ENCODE data around the gene ORM1.

The ORM1 gene

DNA sequence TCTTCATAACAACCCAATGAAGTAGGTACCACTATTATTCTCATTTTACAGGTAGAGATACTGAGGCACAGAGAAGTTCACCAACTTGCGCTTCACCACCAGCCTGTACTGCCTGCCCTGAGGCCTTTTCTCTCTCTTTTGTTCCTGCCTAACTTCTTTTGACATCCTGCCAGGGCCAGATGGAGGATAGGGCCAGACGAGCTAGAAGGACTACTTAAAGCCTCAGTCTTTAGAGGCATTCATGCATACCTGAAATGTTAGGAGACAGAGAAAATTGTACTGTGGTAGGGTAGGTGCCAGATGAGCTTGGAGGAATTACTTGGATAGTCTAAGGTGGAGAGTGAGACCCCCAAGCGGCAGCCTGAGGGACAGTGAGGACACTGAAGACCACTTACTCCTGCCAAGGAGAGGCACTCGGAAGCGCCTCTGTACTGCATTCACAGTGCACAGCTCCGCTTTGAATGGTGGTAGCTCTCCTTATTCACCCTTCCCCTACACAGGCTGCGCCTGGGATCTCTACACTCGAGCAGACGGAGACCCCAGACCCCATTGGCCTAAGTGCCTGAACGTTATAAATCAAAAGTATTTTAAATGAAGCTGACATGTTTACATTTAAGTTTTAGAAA is 6.2 kb upstream of the ORM1 start:
- no peak for TF ChIP-seq ZFP3 (tag by site-specific recombination; IDR thresholded peaks at IDR 0.05; ENCODE audit: low read depth)
- no peak for TF ChIP-seq ZNF391 (tag by site-specific recombination; IDR thresholded peaks at IDR 0.05; ENCODE audit: borderline replicate concordance, low read depth)
- TF ChIP-seq, protein P1, sequence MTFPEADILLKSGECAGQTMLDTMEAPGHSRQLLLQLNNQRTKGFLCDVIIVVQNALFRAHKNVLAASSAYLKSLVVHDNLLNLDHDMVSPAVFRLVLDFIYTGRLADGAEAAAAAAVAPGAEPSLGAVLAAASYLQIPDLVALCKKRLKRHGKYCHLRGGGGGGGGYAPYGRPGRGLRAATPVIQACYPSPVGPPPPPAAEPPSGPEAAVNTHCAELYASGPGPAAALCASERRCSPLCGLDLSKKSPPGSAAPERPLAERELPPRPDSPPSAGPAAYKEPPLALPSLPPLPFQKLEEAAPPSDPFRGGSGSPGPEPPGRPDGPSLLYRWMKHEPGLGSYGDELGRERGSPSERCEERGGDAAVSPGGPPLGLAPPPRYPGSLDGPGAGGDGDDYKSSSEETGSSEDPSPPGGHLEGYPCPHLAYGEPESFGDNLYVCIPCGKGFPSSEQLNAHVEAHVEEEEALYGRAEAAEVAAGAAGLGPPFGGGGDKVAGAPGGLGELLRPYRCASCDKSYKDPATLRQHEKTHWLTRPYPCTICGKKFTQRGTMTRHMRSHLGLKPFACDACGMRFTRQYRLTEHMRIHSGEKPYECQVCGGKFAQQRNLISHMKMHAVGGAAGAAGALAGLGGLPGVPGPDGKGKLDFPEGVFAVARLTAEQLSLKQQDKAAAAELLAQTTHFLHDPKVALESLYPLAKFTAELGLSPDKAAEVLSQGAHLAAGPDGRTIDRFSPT (tag by site-specific recombination; IDR thresholded peaks at IDR 0.05), result no peak
- no peak for TF ChIP-seq ZFP69B (tag by site-specific recombination; IDR thresholded peaks at IDR 0.05)
- TF ChIP-seq, protein P2, sequence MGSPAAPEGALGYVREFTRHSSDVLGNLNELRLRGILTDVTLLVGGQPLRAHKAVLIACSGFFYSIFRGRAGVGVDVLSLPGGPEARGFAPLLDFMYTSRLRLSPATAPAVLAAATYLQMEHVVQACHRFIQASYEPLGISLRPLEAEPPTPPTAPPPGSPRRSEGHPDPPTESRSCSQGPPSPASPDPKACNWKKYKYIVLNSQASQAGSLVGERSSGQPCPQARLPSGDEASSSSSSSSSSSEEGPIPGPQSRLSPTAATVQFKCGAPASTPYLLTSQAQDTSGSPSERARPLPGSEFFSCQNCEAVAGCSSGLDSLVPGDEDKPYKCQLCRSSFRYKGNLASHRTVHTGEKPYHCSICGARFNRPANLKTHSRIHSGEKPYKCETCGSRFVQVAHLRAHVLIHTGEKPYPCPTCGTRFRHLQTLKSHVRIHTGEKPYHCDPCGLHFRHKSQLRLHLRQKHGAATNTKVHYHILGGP (tag by site-specific recombination; IDR thresholded peaks at IDR 0.05), result no peak
- TF ChIP-seq IKZF3 (tag by site-specific recombination; IDR thresholded peaks at IDR 0.05), result no peak
- TF ChIP-seq, protein P3, sequence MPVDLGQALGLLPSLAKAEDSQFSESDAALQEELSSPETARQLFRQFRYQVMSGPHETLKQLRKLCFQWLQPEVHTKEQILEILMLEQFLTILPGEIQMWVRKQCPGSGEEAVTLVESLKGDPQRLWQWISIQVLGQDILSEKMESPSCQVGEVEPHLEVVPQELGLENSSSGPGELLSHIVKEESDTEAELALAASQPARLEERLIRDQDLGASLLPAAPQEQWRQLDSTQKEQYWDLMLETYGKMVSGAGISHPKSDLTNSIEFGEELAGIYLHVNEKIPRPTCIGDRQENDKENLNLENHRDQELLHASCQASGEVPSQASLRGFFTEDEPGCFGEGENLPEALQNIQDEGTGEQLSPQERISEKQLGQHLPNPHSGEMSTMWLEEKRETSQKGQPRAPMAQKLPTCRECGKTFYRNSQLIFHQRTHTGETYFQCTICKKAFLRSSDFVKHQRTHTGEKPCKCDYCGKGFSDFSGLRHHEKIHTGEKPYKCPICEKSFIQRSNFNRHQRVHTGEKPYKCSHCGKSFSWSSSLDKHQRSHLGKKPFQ (tag by site-specific recombination; IDR thresholded peaks at IDR 0.05), result no peak
- H3K4me1 ChIP-seq (ENCODE audit: control insufficient read depth, insufficient read depth, low read length), result no peaks in the 10 kb centered on the region
- POLR2A ChIA-PET, result no interaction called here
- CTCF ChIA-PET, result interaction anchor here (0.6 to 2.0 kb wide), 4 partner anchors 22 to 234 kb away, joined by 3 to 7 read pairs (median 4); no protein-coding TSS in a partner anchor
- H3K4me3 ChIP-seq (ENCODE audit: low read depth, low read length), result no peak overlapping the region
- no peaks in the 10 kb centered on the region for H3K36me3 ChIP-seq (ENCODE audit: control insufficient read depth in 2 of 2, insufficient read depth in 1 of 2, low read length in 2 of 2)
- H3K9me3 ChIP-seq (ENCODE audit: control insufficient read depth, insufficient read depth, low read depth, low read length), result no peaks in the 10 kb centered on the region
- H3K27ac ChIP-seq (ENCODE audit: extremely low read depth, low read depth, low read length), result no peak overlapping the region

DNA sequence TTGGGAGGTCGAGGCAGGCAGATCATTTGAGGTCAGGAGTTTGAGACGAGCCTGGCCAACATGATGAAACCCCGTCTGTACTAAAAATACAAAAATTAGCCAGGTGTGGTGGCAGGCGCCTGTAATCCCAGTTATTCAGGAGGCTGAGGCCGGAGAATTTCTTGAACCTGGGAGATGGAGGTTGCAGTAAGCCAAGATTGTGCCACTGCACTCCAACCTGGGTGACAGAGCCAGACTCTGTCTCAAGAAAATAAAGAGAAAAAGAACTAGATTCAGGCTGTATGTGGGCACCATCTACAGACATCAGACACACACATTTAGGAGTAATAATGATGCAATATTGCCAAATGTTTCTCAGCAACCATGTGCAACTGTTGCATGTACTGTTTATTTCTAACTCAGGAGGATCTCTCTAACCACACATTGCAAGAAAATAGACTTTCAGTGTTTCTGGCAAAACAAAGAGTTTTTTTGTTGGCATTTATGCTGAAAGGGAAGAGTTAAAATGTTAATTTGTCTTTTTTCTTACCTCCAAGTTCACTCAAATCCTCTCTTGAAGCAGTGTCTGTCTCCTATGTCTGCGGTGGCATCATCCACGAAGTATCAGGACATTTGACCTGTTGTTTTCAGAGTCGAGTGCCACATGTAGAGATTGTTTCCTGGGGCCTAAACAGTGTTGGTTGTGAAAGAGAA is 5.1 kb upstream of the ORM1 start:
- ChIA-PET POLR2A (no interaction called here), CTCF (interaction anchor here (1.1 to 1.4 kb wide), 2 partner anchors 21 to 211 kb away, joined by 3 read pairs; no protein-coding TSS in a partner anchor)
- peak overlapping the region; percentile 31; the same call in 1 of the 2 replicates for H3K27ac ChIP-seq (ENCODE audit: extremely low read depth, low read depth, low read length)
- TF ChIP-seq, protein P4, sequence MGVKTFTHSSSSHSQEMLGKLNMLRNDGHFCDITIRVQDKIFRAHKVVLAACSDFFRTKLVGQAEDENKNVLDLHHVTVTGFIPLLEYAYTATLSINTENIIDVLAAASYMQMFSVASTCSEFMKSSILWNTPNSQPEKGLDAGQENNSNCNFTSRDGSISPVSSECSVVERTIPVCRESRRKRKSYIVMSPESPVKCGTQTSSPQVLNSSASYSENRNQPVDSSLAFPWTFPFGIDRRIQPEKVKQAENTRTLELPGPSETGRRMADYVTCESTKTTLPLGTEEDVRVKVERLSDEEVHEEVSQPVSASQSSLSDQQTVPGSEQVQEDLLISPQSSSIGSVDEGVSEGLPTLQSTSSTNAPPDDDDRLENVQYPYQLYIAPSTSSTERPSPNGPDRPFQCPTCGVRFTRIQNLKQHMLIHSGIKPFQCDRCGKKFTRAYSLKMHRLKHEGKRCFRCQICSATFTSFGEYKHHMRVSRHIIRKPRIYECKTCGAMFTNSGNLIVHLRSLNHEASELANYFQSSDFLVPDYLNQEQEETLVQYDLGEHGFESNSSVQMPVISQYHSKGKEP (tag by site-specific recombination; IDR thresholded peaks at IDR 0.05), result peak; percentile 83
- no peak for TF ChIP-seq ZNF350 (tag by site-specific recombination; IDR thresholded peaks at IDR 0.05)
- TF ChIP-seq, protein P5, sequence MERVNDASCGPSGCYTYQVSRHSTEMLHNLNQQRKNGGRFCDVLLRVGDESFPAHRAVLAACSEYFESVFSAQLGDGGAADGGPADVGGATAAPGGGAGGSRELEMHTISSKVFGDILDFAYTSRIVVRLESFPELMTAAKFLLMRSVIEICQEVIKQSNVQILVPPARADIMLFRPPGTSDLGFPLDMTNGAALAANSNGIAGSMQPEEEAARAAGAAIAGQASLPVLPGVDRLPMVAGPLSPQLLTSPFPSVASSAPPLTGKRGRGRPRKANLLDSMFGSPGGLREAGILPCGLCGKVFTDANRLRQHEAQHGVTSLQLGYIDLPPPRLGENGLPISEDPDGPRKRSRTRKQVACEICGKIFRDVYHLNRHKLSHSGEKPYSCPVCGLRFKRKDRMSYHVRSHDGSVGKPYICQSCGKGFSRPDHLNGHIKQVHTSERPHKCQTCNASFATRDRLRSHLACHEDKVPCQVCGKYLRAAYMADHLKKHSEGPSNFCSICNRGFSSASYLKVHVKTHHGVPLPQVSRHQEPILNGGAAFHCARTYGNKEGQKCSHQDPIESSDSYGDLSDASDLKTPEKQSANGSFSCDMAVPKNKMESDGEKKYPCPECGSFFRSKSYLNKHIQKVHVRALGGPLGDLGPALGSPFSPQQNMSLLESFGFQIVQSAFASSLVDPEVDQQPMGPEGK (tag by site-specific recombination; IDR thresholded peaks at IDR 0.05), result no peak
- TF ChIP-seq, protein P6, sequence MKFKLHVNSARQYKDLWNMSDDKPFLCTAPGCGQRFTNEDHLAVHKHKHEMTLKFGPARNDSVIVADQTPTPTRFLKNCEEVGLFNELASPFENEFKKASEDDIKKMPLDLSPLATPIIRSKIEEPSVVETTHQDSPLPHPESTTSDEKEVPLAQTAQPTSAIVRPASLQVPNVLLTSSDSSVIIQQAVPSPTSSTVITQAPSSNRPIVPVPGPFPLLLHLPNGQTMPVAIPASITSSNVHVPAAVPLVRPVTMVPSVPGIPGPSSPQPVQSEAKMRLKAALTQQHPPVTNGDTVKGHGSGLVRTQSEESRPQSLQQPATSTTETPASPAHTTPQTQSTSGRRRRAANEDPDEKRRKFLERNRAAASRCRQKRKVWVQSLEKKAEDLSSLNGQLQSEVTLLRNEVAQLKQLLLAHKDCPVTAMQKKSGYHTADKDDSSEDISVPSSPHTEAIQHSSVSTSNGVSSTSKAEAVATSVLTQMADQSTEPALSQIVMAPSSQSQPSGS (tag by site-specific recombination; IDR thresholded peaks at IDR 0.05; ENCODE audit: low read depth), result peak; percentile 76
- TF ChIP-seq ZNF239 (tag by site-specific recombination; IDR thresholded peaks at IDR 0.05), result no peak
- TF ChIP-seq ZNF777 (tag by site-specific recombination; IDR thresholded peaks at IDR 0.05; ENCODE audit: borderline replicate concordance), result no peak
- TF ChIP-seq, protein P7, sequence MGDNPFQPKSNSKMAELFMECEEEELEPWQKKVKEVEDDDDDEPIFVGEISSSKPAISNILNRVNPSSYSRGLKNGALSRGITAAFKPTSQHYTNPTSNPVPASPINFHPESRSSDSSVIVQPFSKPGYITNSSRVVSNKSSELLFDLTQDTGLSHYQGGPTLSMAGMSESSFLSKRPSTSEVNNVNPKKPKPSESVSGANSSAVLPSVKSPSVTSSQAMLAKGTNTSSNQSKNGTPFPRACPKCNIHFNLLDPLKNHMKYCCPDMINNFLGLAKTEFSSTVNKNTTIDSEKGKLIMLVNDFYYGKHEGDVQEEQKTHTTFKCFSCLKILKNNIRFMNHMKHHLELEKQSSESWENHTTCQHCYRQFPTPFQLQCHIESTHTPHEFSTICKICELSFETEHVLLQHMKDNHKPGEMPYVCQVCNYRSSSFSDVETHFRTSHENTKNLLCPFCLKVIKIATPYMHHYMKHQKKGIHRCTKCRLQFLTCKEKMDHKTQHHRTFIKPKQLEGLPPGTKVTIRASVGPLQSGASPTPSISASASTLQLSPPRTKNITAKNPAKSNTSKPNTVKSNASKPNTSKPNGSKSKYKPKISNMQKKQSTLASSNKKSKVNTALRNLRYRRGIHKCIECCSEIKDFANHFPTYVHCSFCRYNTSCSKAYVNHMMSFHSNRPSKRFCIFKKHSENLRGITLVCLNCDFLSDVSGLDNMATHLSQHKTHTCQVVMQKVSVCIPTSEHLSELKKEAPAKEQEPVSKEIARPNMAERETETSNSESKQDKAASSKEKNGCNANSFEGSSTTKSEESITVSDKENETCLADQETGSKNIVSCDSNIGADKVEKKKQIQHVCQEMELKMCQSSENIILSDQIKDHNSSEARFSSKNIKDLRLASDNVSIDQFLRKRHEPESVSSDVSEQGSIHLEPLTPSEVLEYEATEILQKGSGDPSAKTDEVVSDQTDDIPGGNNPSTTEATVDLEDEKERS (tag by site-specific recombination; IDR thresholded peaks at IDR 0.05), result no peak
- TF ChIP-seq, protein P8, sequence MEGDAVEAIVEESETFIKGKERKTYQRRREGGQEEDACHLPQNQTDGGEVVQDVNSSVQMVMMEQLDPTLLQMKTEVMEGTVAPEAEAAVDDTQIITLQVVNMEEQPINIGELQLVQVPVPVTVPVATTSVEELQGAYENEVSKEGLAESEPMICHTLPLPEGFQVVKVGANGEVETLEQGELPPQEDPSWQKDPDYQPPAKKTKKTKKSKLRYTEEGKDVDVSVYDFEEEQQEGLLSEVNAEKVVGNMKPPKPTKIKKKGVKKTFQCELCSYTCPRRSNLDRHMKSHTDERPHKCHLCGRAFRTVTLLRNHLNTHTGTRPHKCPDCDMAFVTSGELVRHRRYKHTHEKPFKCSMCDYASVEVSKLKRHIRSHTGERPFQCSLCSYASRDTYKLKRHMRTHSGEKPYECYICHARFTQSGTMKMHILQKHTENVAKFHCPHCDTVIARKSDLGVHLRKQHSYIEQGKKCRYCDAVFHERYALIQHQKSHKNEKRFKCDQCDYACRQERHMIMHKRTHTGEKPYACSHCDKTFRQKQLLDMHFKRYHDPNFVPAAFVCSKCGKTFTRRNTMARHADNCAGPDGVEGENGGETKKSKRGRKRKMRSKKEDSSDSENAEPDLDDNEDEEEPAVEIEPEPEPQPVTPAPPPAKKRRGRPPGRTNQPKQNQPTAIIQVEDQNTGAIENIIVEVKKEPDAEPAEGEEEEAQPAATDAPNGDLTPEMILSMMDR (tag by site-specific recombination; IDR thresholded peaks at IDR 0.05), result no peak

More for the DNA sequence above, 5.1 kb upstream of the ORM1 start:
- Histone ChIP-seq H3K36me3 (ENCODE audit: control insufficient read depth in 2 of 2, insufficient read depth in 1 of 2, low read length in 2 of 2) (no peaks in the 10 kb centered on the region), H3K4me3 (ENCODE audit: low read depth, low read length) (no peak overlapping the region), H3K9me3 (ENCODE audit: control insufficient read depth, insufficient read depth, low read depth, low read length) (no peaks in the 10 kb centered on the region), H3K4me1 (ENCODE audit: control insufficient read depth, insufficient read depth, low read length) (no peaks in the 10 kb centered on the region)

All from HEK293 (cell line).